SK-N-MC (cell line): ENCODE results near the gene CACNA1C.

ENCODE experiments used
- DNase-seq: peaks from one replicate; pipeline ENCODE4 v3.0.0-alpha.2; 2011; ENCODE audit warnings: low read depth, low spot score
- H3K27ac ChIP-seq: fragments of 200-600 bp; sonication (generic); 2 replicates; pipeline ENCODE4 v1.5.1; 2016; ENCODE audit warnings: mixed run types
- H3K36me3 ChIP-seq: fragments of 200-600 bp; sonication (generic); 2 replicates; pipeline ENCODE4 v1.6.1; 2017; ENCODE audit warnings: antibody characterized with exemption, low read length, mixed read lengths; ENCODE audit not compliant: insufficient read depth
- H3K4me3 ChIP-seq: fragments of 200-600 bp; sonication (generic); 2 replicates; pipeline ENCODE4 v1.5.1; 2016
- H3K9ac ChIP-seq: fragments of 200-600 bp; sonication (generic); 2 replicates; pipeline ENCODE4 v1.8.0; 2017; ENCODE audit warnings: mixed run types, mixed read lengths; ENCODE audit not compliant: insufficient read length
- H3K9me3 ChIP-seq: fragments of 200-600 bp; sonication (generic); 2 replicates; pipeline ENCODE4 v1.6.1; 2017; ENCODE audit warnings: low read depth, mild to moderate bottlenecking, antibody characterized with exemption, low read length, moderate library complexity, mixed read lengths
- EZH2 ChIP-seq: fragments of 200-600 bp; sonication (generic); IDR thresholded peaks from one replicate; pipeline ENCODE4 v1.6.1; 2017; ENCODE audit warnings: antibody characterized with exemption
- FOXP2 ChIP-seq: optimal IDR thresholded peaks from 2 replicates; pipeline ENCODE3; 2011; ENCODE audit warnings: mild to moderate bottlenecking, moderate library complexity; ENCODE audit not compliant: insufficient read depth; ENCODE audit errors: extremely low read length, control extremely low read depth
- POLR2AphosphoS5 ChIP-seq: IDR thresholded peaks from 2 replicates; pipeline ENCODE4 v1.6.1; 2012; ENCODE audit warnings: mild to moderate bottlenecking, low read depth, low read length, borderline replicate concordance

The CACNA1C gene

GRCh38 chr12:2052826-2053678, at the start of gene CACNA1C:
Gene CACNA1C, plus strand, starts transcription at chr12:2052987. Its CDS starts 576 bp downstream, at chr12:2053563.
- H3K9ac ChIP-seq: no peak within 1 kb of the TSS
- H3K4me3 ChIP-seq: peak within 1 kb of the TSS; percentile 76
- DNase-seq: no peak
- H3K27ac ChIP-seq: no peak within 1 kb of the TSS
- H3K36me3 ChIP-seq: no peaks in the 10 kb centered on the region
- TF ChIP-seq POLR2AphosphoS5: no peak
- no peak for TF ChIP-seq EZH2
- TF ChIP-seq FOXP2: no peak
- no peaks in the 10 kb centered on the region for H3K9me3 ChIP-seq

- Histone ChIP-seq H3K9ac (peak overlapping the region; percentile 83), H3K36me3 (no peaks in the 10 kb centered on the region), H3K4me3 (peak overlapping the region; percentile 99), H3K27ac (peak overlapping the region; percentile 88), H3K9me3 (no peaks in the 10 kb centered on the region)
- DNase-seq: no peak
- TF ChIP-seq EZH2 (no peak), POLR2AphosphoS5 (no peak), FOXP2 (no peak)
Measured at GRCh38 chr12:2003676-2004112, 49.1 kb upstream of the CACNA1C start.

GRCh38 chr12:2004113-2004929, 48.5 kb upstream of the CACNA1C start, which contains the start of gene DCP1B:
Gene DCP1B, minus strand, starts transcription at chr12:2004457. Its CDS starts 26 bp downstream, at chr12:2004431.
- peak within 1 kb of the TSS; percentile 83 for H3K9ac ChIP-seq
- H3K9me3 ChIP-seq: no peaks in the 10 kb centered on the region
- H3K4me3 ChIP-seq: peak within 1 kb of the TSS; percentile 99
- DNase-seq: peak; percentile 80
- no peaks in the 10 kb centered on the region for H3K36me3 ChIP-seq
- TF ChIP-seq POLR2AphosphoS5: peak; percentile 95
- TF ChIP-seq EZH2: no peak
- no peak for TF ChIP-seq FOXP2
- peak within 1 kb of the TSS; percentile 88 for H3K27ac ChIP-seq

GRCh38 chr12:2008677-2009076, 44.1 kb upstream of the CACNA1C start:
- Histone ChIP-seq H3K4me3 (no peak overlapping the region), H3K9ac (no peak overlapping the region), H3K27ac (no peak overlapping the region), H3K9me3 (no peaks in the 10 kb centered on the region), H3K36me3 (no peaks in the 10 kb centered on the region)
- no peak for TF ChIP-seq FOXP2
- TF ChIP-seq EZH2: no peak
- no peak for TF ChIP-seq POLR2AphosphoS5
- DNase-seq: no peak

GRCh38 chr12:2009623-2010022, 43.2 kb upstream of the CACNA1C start:
- Histone ChIP-seq H3K27ac (no peak overlapping the region), H3K9ac (no peak overlapping the region), H3K4me3 (no peak overlapping the region), H3K36me3 (no peaks in the 10 kb centered on the region), H3K9me3 (no peaks in the 10 kb centered on the region)
- TF ChIP-seq FOXP2 (no peak), POLR2AphosphoS5 (no peak), EZH2 (no peak)
- no peak for DNase-seq

GRCh38 chr12:2011643-2012607, 40.9 kb upstream of the CACNA1C start:
- H3K9me3 ChIP-seq: no peaks in the 10 kb centered on the region
- H3K36me3 ChIP-seq: no peaks in the 10 kb centered on the region
- no peak for DNase-seq
- no peak for TF ChIP-seq EZH2
- TF ChIP-seq POLR2AphosphoS5: no peak
- no peak for TF ChIP-seq FOXP2
- no peak overlapping the region for H3K9ac ChIP-seq
- H3K27ac ChIP-seq: no peak overlapping the region
- H3K4me3 ChIP-seq: no peak overlapping the region

- Histone ChIP-seq H3K9ac (no peak overlapping the region), H3K9me3 (no peaks in the 10 kb centered on the region), H3K36me3 (no peaks in the 10 kb centered on the region), H3K4me3 (no peak overlapping the region), H3K27ac (no peak overlapping the region)
- TF ChIP-seq POLR2AphosphoS5 (no peak), EZH2 (no peak), FOXP2 (no peak)
- DNase-seq: no peak
Measured at GRCh38 chr12:2013086-2013485, 39.7 kb upstream of the CACNA1C start.
